BJ (cell line): Measurements from ENCODE around the gene ZNF587. TPM values are rescaled to one million over a fixed set of nuclear protein-coding genes. Genes with fewer than 3 reads are reported as not detected.
"Not testable (repeated sequence)": the region's sequence is repeated elsewhere in the genome, so short reads cannot be mapped to it uniquely, and the experiment has no call there.

Experiments used
- CTCF ChIA-PET: fragments of 350-600 bp; formaldehyde crosslinking; extraction: SDS; loops from one replicate; lab custom pipeline; 2021; ENCODE audit warnings: antibody characterized with exemption, inconsistent platforms; lab: Yijun Ruan, JAX
- POLR2A ChIA-PET: fragments of 300-600 bp; sonication (Branson Sonifier 250); formaldehyde crosslinking; extraction: SDS; loops from one replicate; lab custom pipeline; 2021; ENCODE audit warnings: antibody characterized with exemption; lab: Charles Lee
- DNase-seq: peaks from one replicate; pipeline ENCODE4 v3.0.0-alpha.2; 2011; ENCODE audit warnings: low read depth
- H3K27me3 ChIP-seq: 2 replicates; pipeline ENCODE4 v1.6.0; 2011; ENCODE audit warnings: low read length; ENCODE audit not compliant: control insufficient read depth, insufficient read depth
- H3K36me3 ChIP-seq: 2 replicates; pipeline ENCODE4 v1.5.1; 2011; ENCODE audit warnings: low read length; ENCODE audit not compliant: control insufficient read depth, insufficient read depth
- H3K4me3 ChIP-seq: 2 replicates; pipeline ENCODE4 v1.5.1; 2011; ENCODE audit warnings: low read depth, mild to moderate bottlenecking, control low read depth, low read length
- CTCF ChIP-seq: IDR thresholded peaks from 2 replicates; pipeline ENCODE4 v1.5.1; 2011; ENCODE audit warnings: low read depth, mild to moderate bottlenecking, control low read depth, inconsistent platforms, low read length, moderate library complexity; ENCODE audit not compliant: insufficient read depth
- polyA plus RNA-seq: library from polyadenylated mRNA; depleted of rRNA; stranded (reverse); fragments of >200 nt; gene quantifications from 2 replicates; pipeline ENCODE4 v1.2.3, GENCODE V29; 2011

Gene ZNF587
- polyA plus RNA-seq, 1 experiment: 8.4 TPM

- CTCF ChIA-PET: interaction anchor here (1.4 to 1.5 kb wide), 2 partner anchors 8 to 28 kb away, joined by 3 to 4 read pairs; partner anchors contain the start of gene ZNF417
- H3K27me3 ChIP-seq: no peaks in the 10 kb centered on the region
- DNase-seq: peak; percentile 40
- peak; percentile 53 for TF ChIP-seq CTCF
- H3K36me3 ChIP-seq: peaks cover 1% of the 10 kb centered on the region; the same call in 1 of the 2 replicates
- peak within 1 kb of the TSS; percentile 66 for H3K4me3 ChIP-seq
- POLR2A ChIA-PET: no interaction called here
Observed at GRCh38 chr19:57888560-57889231, 39.0 kb downstream of the ZNF587 start, which contains the start of gene ZNF814. Gene ZNF814, minus strand, starts transcription at chr19:57889037. Its CDS starts 235 bp downstream, at chr19:57888802.

- CTCF ChIA-PET: interaction anchor here (1.1 kb wide), 1 partner anchor 12 kb away, joined by 3 read pairs; no protein-coding TSS in a partner anchor
- POLR2A ChIA-PET: not testable (repeated sequence)
- DNase-seq: peak; percentile 19
Observed at GRCh38 chr19:57890706-57891105, 41.0 kb downstream of the ZNF587 start.

GRCh38 chr19:57900311-57900710 lies 50.7 kb downstream of the ZNF587 start:
- no peak overlapping the region for H3K4me3 ChIP-seq
- H3K36me3 ChIP-seq: no peaks in the 10 kb centered on the region; the same call in 1 of the 2 replicates
- POLR2A ChIA-PET: no interaction called here
- DNase-seq: no peak
- CTCF ChIA-PET: interaction anchor here (0.6 kb wide), 1 partner anchor 374 kb away, joined by 3 read pairs; no protein-coding TSS in a partner anchor
- TF ChIP-seq CTCF: no peak
- no peaks in the 10 kb centered on the region for H3K27me3 ChIP-seq

More at GRCh38 chr19:57890706-57891105, 41.0 kb downstream of the ZNF587 start:
- H3K4me3 ChIP-seq, H3K36me3 ChIP-seq, H3K27me3 ChIP-seq: not testable (repeated sequence)

GRCh38 chr19:57903618-57904184 lies 54.0 kb downstream of the ZNF587 start:
- ChIA-PET CTCF (interaction anchor here (1.1 to 2.2 kb wide), 3 partner anchors 10 to 164 kb away, joined by 3 to 7 read pairs (median 3); no protein-coding TSS in a partner anchor), POLR2A (no interaction called here)

GRCh38 chr19:57905258-57905657 lies 55.6 kb downstream of the ZNF587 start:
- Histone ChIP-seq H3K27me3 (no peaks in the 10 kb centered on the region), H3K36me3 (no peaks in the 10 kb centered on the region), H3K4me3 (no peak overlapping the region)
- ChIA-PET CTCF (no interaction called here), POLR2A (no interaction called here)
- TF ChIP-seq CTCF: no peak
- DNase-seq: no peak

More at GRCh38 chr19:57903618-57904184, 54.0 kb downstream of the ZNF587 start:
- H3K4me3 ChIP-seq: no peak overlapping the region
- H3K27me3 ChIP-seq: no peaks in the 10 kb centered on the region
- TF ChIP-seq CTCF: no peak
- no peaks in the 10 kb centered on the region for H3K36me3 ChIP-seq
- DNase-seq: no peak
